HG03108 (cell line): Measurements from ENCODE around the gene ANO2.

Experiments used
- ATAC-seq: cut with Tn5 transposase; IDR thresholded peaks from one replicate; pipeline ENCODE4 v1.9.1; 2021; ENCODE audit warnings: moderate library complexity; ENCODE audit not compliant: unreplicated experiment

ANO2 gene

GRCh38 chr12:5630726-5631125 is 314.3 kb downstream of the ANO2 start:
- ATAC-seq, result no peak

- ATAC-seq, result no peak
These were observed 316.6 kb downstream of the ANO2 start for GRCh38 chr12:5628501-5628900.

GRCh38 chr12:5627053-5627630 is 317.9 kb downstream of the ANO2 start:
- ATAC-seq, result no peak

DNA sequence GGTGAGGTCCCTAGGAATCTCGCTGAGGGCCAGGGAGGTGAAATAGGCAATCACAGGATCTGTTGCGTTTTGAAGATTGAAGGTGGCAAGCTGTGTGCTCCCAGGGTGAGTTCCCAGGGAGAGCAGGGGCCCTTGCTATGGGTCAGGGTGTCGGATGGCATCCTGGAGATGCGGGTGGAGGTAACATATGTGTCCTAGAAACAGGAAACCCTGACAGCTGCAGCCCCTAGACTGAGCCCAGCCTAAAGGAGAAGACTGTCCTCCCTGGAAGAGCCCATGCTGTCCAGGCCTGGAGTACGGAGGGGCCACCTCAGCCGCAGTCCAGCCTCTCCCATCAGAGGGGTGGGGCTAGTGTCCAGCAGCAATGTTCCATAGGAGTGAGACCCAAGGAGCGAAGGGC is 318.9 kb downstream of the ANO2 start:
- ATAC-seq, result no peak

DNA sequence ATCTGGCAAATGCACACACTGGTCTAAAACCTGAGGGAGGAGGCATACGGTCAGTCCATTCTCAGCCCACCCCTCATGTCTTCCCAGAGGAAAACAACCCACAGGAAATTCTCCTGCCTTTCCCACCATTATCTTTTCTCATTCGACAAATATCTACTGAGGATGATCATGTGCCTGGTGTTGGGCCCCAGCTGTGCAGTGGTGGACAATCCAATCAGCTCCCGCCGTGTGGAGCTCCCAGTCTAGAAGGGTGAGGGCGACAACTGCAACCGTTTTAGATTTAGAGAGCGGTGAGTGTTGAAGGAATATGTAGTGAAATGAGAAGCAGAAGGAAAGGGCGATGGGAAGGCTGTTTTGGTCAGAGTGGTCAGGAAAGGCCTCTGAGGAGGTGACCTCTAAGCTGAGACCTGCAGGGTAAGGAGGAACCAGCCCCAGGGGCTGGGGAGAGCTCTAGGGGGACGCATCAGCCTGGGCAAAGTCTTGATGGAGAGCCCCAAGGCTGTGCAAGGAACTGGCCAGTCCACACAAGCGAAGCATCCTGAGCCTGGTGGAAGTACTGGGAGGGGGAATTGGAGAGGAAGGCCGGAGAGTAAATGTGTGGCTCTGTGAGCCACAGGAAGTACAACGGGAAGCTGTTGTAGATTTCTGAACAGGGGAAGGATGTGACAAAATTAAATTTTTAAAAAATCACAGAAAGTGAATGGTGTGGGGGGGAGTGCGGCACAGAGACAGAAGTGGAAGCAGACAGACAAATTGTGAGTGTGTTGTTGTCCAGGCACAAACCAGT is 320.4 kb downstream of the ANO2 start:
- no peak for ATAC-seq

DNA sequence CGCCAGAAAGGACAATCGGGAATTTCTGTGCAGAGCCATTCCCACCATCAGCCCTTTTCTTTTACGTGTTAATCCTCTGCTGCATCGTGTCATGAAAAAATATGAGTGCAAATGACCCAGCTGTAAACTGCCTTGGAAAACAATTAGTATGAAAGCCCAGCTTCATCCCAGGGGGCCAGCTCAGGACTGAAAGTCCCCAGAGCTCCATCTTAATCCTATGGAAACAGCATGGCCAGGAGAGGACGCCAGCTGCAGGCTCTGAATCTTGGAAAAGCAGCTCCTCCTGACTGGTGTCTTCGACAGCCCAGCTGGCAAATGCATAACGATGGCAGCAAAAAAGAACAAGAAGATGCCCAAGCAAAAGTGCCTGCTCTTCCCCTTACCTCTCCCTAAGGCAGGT is 321.6 kb downstream of the ANO2 start:
- no peak for ATAC-seq

GRCh38 chr12:5622280-5622679 is 322.8 kb downstream of the ANO2 start:
- no peak for ATAC-seq

DNA sequence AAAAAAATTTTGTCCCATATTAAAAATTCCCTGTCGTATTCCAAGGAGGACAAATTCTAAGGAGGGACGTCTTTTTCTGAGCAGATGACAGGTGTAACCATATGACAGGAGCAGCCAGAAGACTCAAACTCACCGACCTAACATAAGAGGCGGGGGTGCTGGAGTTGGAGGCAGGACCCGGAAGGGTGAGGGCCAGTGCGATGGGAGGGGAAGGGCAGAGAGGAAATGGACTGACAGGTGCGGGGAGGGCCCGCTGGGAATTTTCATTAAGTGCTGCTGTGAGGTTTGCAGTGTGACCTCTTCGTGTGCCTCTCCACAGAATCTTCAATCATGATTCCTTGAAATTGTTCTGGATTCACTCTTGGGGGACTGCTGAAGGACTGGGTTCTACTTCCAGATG is 323.7 kb downstream of the ANO2 start:
- no peak for ATAC-seq

GRCh38 chr12:5620896-5621295 is 324.2 kb downstream of the ANO2 start:
- no peak for ATAC-seq

DNA sequence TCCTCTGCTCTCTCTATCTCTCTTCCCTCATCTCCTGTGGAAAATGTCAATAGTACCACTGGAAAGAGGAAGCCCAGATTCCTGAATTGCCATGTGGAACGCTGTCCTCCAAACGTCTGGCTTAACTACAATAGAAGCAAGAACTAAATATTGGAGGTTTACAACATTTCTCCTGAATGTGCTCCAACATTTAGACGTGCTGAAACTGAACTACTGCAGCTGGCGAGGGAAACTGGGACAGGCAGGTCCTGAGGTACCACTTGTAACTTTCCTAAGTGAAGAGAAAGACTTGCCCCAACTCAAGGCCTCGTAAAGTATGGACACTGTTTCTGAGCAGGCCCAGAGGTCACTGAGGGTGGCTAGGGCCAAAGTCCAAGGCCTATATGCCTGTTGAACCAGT is 325.4 kb downstream of the ANO2 start:
- no peak for ATAC-seq

GRCh38 chr12:5616854-5617253 is 328.2 kb downstream of the ANO2 start:
- ATAC-seq, result no peak

- ATAC-seq, result no peak
These were observed 329.3 kb downstream of the ANO2 start for GRCh38 chr12:5615760-5616159.

- ATAC-seq, result no peak
These were observed 330.8 kb downstream of the ANO2 start for GRCh38 chr12:5614256-5614655.

DNA sequence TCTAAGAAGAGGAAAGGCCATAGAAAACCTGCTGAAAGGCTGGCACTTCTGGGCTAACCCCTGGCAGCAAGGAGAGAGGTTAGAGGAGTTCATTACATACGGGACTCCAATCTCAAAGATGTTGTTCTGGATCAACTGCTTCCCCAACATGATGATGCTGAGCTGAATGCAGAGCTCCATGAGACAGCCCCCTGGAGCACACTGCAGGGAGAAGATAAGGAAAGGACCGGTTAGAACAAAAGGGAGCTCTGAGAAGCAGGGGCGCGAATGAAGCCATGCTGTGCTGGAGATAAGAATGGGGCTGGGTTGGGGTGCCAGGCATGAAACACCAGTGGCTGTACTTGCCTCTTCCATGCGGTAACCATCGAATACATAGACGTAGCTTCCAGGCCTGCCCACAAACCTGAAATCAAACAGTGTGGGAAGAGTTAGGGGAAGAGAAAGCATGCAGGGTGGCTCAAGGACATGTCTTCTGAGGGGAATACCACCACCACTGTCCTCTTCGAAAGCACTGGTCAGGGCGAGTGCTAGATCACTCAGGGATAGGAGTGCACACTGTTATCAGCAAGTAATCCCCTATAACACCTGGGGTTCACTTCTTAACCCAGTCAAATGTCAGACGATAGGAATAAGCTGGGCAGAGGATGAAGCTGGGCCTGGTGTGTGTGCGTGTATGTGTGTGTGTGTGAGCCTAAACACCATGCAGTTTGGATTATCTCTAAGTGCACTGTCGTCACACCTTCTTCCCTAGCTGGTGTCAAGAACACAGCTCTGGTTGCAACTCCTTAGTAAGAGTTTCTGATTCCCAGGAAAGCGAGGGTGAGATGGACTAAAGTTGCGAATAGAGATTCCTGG is 332.3 kb downstream of the ANO2 start:
- ATAC-seq, result no peak

DNA sequence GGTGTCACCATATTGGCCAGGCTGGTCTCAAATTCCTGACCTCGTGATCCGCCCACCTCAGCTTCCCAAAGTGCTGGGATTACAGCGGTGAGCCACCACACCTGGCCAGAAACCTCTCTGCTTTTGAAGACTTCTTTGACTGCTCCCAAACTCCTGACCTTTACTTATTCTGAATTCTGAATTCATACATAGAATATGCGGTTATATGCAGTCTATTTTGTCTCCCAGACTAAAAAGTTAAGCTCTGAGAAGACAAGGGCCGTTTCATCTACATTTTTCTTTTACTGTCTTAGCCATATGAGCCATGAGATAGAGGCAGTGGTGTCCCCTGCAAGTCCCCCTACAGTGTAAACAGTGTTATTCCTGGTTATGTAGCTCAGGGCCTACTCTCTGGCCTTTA is 333.9 kb downstream of the ANO2 start:
- no peak for ATAC-seq

- no peak for ATAC-seq
These were observed 345.7 kb downstream of the ANO2 start for GRCh38 chr12:5599378-5599777.

- no peak for ATAC-seq
These were observed 351.1 kb downstream of the ANO2 start for GRCh38 chr12:5593998-5594397.

- ATAC-seq, result no peak
These were observed 352.0 kb downstream of the ANO2 start for GRCh38 chr12:5593086-5593485.

DNA sequence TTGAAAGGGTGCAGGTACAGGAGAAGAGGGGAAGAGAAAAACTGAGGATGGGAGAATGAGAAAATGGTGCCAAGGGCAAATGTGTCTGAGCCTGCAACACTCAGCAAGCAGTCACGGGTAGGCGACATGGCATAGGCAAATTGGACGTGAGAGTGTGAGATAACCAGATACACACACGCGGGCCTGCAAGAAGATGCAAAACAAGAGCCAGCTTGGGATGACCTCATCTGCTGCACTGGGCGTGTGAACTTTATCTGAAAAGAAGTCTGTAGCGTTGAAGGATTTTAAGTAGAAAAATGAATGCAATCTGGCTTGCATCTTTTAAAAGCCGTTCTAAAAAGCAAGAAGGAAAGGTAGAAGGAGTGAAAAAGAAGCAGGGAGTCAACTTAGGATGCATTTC is 352.7 kb downstream of the ANO2 start:
- ATAC-seq, result no peak

DNA sequence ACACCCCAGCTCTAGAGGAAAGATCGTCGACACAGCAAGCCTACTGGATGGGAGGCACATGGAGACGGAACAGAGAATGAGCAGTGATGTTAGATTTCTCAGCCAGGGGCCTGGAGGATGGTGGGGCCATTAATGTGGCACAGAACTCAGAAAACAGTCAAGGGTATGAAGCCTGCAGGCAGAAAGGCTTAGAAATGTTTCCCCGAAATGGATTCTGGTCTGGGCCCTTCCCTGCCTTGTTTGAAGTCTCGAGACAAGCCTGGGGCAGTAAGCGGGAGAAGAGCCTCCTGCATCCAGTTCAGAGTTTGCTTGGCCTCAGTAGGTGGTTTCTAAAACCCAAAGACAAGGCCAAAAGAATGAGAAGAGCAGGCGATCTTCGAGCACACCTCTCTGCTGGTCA is 354.7 kb downstream of the ANO2 start:
- ATAC-seq, result no peak

GRCh38 chr12:5589054-5589453 is 356.0 kb downstream of the ANO2 start:
- ATAC-seq, result no peak

- no peak for ATAC-seq
These were observed 356.5 kb downstream of the ANO2 start for GRCh38 chr12:5588591-5588990.
